ENCODE data around the gene TMEM187.
"Not testable (repeated sequence)": the region's sequence is repeated elsewhere in the genome, so short reads cannot be mapped to it uniquely, and the experiment has no call there.

TMEM187 gene

DNA sequence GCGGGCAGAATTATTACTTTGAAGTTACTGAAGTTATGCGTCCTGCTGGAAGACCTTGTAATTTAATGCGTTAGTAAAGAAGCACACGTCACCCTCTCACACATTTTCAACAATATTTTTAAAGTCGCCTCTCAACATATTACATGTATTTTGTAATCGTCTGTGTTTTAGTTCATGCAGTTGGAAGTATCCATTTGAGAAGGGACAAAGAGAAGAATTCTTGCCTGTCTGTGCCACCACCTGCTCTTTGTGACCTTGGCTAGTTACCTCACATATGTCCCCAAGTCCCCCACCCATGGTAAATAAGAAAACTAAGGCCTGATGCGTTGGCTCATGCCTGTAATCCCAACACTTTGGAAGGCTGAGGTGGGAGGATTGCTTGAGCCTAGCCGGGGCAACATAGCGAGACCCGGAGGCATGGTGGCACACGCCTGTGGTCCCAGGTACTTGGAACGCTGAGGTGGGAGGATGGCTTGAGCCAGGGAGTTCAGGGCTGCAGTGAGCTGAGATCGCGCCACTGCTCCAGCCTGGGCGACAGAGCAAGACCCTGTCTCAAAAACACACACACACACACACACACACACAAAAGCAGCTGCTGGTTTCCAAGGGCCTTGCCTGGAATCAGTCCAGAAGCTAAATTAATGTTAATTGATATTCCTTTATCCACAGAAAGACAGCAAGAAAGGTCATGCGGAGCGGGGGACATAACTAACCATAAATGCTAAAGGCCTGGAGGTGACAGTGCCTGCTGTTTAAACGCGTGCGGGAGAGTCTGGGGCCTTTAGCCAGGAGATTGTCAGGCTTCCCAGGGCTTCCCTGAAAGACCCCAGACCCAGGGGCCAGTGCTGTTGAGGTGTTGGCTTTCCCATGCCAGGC, 811 bp downstream of the TMEM187 start:
- DNase-seq (ENCODE audit: extremely low spot score) = no peak
- TF ChIP-seq, protein P1, sequence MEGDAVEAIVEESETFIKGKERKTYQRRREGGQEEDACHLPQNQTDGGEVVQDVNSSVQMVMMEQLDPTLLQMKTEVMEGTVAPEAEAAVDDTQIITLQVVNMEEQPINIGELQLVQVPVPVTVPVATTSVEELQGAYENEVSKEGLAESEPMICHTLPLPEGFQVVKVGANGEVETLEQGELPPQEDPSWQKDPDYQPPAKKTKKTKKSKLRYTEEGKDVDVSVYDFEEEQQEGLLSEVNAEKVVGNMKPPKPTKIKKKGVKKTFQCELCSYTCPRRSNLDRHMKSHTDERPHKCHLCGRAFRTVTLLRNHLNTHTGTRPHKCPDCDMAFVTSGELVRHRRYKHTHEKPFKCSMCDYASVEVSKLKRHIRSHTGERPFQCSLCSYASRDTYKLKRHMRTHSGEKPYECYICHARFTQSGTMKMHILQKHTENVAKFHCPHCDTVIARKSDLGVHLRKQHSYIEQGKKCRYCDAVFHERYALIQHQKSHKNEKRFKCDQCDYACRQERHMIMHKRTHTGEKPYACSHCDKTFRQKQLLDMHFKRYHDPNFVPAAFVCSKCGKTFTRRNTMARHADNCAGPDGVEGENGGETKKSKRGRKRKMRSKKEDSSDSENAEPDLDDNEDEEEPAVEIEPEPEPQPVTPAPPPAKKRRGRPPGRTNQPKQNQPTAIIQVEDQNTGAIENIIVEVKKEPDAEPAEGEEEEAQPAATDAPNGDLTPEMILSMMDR (IDR thresholded peaks at IDR 0.05; ENCODE audit: control extremely low read depth, extremely low read depth, low read depth, missing control alignments) = no peak
- CTCF ChIA-PET = interaction anchor here (1.1 to 2.3 kb wide), 3 partner anchors 8 to 40 kb away, joined by 3 to 8 read pairs (median 4); no protein-coding TSS in a partner anchor
- POLR2A ChIA-PET = interaction anchor here (0.6 kb wide), 1 partner anchor 25 kb away, joined by 3 read pairs; no protein-coding TSS in a partner anchor

DNA sequence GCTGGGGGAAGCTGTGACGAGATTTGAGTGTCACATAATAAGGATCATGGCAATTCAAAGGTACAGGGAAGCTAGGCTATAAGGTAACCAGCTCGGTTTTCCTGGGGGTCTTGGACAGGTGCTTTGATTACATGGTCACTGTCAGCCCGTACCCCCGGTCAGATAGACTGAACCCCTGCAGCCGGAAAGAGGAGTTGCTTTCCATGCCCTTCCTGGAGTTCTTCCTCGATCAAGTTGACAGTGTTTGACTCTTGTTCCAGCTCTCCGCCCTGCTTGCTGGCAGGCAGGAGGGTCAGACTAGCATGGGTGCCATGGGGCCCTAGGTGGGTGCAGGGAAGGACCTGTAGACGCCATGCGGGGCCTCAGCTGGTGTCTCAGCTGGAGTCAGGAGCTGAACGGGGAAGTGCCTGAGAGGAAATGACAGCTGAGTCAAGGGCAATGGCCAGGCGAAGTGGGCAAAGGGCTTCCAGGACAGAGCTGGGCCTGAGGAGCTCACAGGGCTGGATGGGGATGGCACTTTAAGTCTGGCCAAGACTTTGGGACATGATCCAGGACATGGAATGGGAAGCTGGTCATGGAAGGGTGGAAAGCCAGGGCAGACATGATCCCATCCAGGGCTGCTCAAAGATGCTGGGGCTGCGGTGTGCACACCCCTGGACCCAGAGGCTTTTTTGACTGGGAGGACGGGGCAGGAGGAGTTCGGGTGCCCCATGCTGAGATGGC, 1.6 kb downstream of the TMEM187 start:
- ChIA-PET POLR2A (no interaction called here), CTCF (interaction anchor here (1.1 to 2.3 kb wide), 3 partner anchors 9 to 39 kb away, joined by 3 to 8 read pairs (median 4); no protein-coding TSS in a partner anchor)
- TF ChIP-seq, protein P1 (IDR thresholded peaks at IDR 0.05; ENCODE audit: control extremely low read depth, extremely low read depth, low read depth, missing control alignments) = no peak

GRCh38 chrX:153974726-153975286, 2.3 kb downstream of the TMEM187 start:
- DNase-seq (ENCODE audit: extremely low spot score) = no peak
- POLR2A ChIA-PET = no interaction called here
- TF ChIP-seq, protein P1 (IDR thresholded peaks at IDR 0.05; ENCODE audit: control extremely low read depth, extremely low read depth, low read depth, missing control alignments) = no peak
- CTCF ChIA-PET = interaction anchor here (2.3 kb wide), 1 partner anchor 39 kb away, joined by 8 read pairs; no protein-coding TSS in a partner anchor

More for the DNA sequence above, 1.6 kb downstream of the TMEM187 start:
- no peak for DNase-seq (ENCODE audit: extremely low spot score)

DNA sequence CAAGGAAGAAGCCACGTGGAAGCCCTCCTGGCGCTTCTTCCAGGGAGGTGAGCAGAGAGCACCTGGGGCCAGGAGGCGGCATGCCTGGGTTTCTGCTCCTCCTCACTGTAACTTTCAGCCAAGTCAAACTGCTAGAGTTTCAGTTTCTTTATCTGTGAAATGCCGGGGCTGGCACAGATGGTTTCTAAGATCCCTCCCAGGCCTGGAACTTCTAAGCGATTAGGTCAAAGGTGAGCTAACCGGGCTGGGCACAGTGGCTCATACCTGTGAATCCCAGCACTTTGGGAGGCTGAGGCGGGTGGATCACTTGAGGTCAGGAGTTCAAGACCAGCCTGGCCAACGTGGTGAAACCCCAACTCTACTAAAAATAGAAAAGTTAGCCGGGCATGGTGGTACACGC, 7.8 kb downstream of the TMEM187 start:
- DNase-seq (ENCODE audit: extremely low spot score); POLR2A ChIA-PET: not testable (repeated sequence)
- CTCF ChIA-PET = interaction anchor here (0.7 to 2.8 kb wide), 2 partner anchors 24 to 33 kb away, joined by 3 to 10 read pairs; no protein-coding TSS in a partner anchor

DNA sequence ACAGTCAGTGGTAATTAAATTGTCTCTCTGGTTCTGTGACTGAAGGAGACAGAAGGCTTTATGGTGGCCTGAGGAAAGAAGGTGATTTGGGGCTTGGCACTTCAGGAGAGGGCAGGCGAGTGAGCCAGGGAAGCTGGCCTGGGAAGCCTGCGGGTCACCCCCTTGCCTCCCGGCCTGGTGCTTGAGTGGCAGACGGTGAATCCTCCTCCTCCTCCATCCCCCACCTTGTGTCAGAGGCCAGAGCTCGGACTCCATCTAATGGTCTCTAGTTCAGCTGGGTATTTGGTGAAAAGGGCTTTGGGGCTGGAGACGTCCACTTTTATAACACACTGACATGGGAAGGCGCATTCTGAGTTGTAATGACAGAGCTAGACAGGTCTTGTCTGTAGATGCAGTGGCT, 8.7 kb downstream of the TMEM187 start:
- no peak for DNase-seq (ENCODE audit: extremely low spot score)
- ChIA-PET CTCF (interaction anchor here (2.8 kb wide), 1 partner anchor 32 kb away, joined by 10 read pairs; no protein-coding TSS in a partner anchor), POLR2A (no interaction called here)
- TF ChIP-seq, protein P1 (IDR thresholded peaks at IDR 0.05; ENCODE audit: control extremely low read depth, extremely low read depth, low read depth, missing control alignments) = no peak

DNA sequence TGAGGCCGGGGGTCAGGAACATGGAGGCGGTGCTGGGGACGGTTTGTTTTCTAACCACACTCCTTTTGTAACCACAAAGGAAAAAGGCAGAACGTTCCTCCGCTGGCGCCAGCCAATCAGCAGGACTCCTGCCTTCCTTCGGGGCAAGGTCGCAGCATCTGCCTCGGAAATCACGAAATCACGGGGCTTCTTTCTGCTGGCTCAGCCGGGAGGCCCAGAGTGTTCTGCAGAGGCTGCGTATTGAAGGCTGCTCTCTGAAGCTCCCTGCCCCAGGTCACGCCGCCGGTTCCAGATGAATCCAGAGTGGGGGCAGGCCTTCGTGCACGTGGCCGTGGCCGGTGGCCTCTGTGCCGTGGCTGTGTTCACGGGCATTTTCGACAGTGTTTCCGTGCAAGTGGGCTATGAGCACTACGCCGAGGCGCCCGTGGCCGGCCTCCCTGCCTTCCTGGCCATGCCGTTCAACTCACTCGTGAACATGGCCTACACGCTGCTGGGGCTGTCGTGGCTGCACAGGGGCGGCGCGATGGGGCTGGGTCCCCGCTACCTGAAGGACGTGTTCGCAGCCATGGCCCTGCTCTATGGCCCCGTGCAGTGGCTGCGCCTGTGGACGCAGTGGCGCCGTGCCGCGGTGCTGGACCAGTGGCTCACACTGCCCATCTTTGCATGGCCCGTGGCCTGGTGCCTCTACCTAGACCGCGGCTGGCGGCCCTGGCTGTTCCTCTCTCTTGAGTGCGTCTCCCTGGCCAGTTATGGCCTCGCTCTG, 9.4 kb downstream of the TMEM187 start:
- no peak for DNase-seq (ENCODE audit: extremely low spot score)
- ChIA-PET CTCF (interaction anchor here (2.8 kb wide), 1 partner anchor 31 kb away, joined by 10 read pairs; no protein-coding TSS in a partner anchor), POLR2A (no interaction called here)
- TF ChIP-seq, protein P1 (IDR thresholded peaks at IDR 0.05; ENCODE audit: control extremely low read depth, extremely low read depth, low read depth, missing control alignments) = no peak
